ENCODE data around the gene PAFAH1B2.
"Not testable (repeated sequence)": the region's sequence is repeated elsewhere in the genome, so short reads cannot be mapped to it uniquely, and the experiment has no call there.

The PAFAH1B2 gene

DNA sequence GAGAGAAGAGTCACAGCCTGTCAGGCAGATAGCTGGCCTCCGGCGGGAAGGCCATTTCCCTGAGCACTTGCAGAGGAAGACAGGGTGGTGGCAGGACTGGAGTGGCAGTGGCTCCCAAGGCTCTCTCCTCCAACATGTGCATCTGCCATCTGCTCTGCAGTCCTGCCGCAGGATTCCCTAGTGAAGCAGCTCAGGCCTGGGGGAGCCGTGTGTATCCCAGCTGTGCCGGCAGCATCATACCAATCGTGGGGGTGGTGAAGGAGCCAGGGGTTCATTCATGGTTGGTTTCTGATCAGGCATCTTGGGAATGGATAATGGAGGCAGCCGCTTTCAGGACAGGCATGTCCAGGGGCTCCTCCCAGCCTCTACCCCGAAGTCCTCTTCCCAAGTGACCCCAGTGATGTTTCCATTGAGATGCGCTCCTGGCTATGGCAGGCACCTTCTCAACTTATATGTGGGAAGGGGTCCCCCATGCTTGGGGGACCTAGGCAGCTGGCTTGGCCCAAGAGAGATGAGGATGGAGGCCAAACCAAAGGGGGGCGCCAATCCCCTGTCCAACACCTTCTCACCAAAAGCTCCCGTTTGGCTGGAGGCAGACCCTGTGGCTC is 61.2 kb downstream of the PAFAH1B2 start:
- DNase-seq = no peak

DNA sequence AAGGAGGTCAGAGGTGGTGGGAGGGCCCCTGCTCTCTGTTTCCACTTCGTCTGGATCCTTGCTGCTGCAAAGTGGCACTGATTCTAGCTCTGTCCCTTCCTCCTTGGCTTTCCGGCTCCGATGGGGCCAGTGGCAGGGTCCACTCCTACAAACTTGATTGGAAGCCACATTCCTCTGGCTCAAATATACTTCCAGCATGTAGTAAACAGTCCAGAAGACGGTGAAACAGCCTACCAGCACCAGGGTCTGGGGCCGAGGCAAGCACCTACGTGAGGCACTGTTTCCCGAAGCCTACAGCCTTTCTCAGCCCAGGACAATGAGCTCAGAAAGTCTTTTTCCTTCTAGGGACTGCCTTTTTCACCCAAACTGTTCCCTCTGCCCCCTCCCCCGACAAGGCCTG is 62.0 kb downstream of the PAFAH1B2 start:
- not testable (repeated sequence) for DNase-seq

DNA sequence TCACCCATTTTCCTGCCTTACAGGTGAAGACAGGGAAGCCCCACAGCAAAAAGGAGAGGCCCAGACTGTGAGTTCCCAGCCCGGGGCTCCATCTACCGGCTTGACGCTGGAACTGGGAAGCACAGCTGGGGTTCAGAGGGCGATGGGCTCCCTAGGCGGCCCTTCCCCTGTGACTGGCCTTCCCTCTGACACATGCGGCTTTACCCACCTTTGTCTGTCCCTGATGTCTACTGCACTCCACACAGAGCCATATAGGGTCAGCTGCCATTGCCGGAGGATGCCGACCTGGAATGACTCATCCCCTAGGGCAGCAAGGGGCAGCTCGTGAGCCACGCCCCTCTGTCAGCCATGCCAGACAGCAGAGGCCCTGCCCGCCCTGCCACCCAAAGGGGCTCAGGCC is 62.8 kb downstream of the PAFAH1B2 start:
- DNase-seq = not testable (repeated sequence)

DNA sequence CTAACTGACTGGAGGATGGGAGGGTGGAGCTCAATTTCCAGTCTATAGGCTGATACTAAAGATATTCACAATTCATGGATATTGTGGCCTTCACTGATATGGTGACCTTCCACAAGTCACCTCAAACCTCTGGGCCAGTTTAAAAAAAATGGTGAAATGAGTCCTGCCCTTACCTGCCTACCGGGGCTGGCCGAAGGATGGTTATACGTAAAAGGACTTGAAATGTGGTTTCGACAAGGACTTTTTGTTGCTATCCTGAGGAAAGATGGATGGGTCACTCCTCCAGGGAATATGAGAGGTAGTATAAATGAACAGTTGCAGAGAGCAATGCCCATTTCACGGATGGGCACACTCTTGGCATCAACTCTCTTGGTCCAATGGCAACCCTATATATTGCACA is 63.4 kb downstream of the PAFAH1B2 start:
- not testable (repeated sequence) for DNase-seq

DNA sequence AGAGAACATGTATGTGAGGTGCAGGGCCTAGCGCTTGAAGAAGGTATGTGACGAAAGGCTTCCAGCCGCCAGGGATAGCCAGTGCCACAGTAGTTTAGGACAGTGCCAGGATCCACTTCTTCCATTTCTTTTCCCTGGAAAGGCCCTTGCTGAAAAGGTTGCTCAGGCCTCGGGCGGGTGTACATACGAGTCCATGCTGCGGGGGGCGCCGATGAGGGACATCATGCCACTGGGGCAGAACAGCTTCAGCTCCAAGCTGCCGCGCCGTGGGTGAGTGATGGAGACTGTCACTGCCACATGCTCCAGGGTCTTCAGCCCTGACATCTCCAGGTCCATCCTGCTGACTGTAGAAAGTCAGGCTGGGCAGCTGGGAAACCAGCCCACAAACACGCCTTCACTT is 64.6 kb downstream of the PAFAH1B2 start:
- not testable (repeated sequence) for DNase-seq

DNA sequence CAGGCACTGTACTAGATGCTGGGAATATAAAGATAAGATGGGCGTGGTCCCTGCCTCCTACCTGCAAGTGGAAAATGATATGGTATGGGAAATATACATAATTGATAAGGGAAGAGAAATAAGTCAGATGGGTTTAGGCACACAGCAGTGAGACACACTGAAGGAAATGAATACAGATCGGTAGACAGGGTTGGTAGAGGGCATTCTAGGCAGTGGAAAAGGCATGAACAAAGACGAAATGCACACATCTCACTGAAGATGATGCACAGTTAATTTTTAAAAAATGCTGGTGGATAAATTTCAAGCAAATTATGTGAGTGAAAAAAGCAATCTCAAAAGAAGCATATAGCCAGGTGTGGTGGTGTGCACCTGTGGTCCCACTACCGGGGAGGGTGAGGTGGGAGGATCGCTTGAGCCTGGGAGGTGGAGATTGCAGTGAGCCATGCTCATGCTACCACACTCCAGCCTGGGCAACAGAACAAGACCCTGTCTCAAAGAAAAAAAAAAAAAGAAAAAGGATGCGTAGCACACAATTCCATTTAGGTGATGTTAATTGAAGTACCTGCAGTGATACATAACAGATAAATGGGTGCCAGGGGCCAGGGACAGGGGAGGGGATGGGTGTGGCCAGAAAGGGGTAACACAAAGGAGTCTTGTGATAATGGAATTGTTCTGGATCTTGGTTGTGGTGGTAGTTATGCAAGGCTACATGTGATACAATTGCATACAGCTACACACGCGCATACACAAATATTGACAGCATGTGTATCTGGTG is 65.5 kb downstream of the PAFAH1B2 start:
- DNase-seq = not testable (repeated sequence)

DNA sequence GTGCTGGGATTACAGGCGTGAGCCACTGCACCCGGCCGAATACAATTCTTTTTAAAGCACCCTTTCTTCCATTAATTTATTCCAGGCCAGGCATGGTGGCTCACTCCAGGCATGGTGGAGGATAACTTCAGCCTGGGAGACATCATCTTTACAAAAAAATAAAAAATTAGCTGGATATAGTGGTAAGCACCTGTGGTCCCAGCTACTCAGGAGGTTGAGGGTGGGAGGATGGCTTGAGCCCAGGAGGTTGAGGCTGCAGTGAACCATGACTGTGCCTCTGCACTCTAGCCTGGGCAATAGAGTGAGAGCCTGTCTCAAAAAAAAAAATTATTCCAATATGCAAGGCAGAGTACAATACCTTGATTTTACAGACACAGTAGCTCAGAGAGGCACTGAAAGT is 66.5 kb downstream of the PAFAH1B2 start:
- no peak for DNase-seq

DNA sequence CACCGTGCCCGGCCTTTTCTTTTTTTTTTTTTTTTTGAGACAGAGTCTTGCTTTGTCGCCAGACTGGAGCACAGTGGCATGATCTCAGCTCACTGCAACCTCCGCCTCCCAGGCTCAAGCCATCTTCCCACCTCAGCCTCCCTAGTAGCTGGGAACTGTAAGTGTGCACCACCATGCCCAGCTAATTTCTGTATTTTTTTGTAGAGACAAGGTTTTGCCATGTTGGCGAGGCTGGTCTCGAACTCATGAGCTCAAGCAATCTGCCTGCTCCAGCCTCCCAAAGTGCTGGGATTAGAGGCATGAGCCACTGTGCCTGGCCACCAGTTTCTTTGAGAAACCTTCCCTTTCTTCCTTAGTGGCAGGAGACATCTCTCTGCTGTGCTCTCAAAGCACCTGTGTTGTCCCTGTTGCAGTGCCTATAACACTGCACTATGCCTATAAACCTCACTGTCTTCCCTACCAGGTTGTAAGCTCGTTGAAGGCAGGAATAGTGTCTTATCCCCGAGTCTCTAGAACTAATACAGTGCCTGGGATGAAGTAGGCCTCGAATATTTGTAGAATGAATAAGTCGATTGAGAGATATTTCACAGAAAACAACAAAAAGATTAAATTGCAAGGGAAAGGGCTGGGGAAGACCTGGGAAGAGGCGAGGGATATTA is 68.7 kb downstream of the PAFAH1B2 start:
- no peak for DNase-seq

DNA sequence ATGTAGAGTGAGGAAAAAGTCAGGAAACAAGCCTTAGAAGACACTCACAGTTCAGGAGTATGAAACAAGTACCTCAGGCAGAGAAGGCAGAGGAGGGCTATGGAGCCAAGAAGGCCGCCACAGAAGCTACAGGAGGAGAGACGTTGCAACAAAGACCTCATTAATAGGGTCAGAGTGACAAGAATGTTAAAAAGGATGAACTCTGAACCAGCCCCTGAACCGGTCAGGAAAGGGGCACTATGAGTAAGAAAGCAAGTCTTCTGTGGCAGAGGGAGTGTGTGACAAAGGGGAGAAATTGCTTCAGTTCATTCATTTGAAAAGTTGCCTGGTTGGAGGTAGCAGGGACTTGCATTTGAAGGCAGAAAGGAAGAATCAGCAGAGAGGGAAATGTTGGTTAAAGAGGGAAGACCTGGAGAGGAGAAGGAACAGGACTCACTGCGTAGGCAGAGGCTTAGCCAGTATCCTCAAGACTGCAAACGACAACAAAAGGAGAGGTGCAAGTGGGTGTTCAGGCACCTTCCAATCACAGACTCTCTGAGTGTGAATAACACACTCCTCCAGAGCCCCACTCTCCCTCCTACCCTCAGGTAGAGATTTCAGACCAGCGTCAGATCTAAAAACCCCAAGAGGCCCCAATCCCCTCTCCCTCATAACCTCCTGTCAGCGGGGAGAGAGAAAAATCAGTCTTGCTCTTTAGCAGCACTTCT is 70.5 kb downstream of the PAFAH1B2 start:
- DNase-seq = no peak

DNA sequence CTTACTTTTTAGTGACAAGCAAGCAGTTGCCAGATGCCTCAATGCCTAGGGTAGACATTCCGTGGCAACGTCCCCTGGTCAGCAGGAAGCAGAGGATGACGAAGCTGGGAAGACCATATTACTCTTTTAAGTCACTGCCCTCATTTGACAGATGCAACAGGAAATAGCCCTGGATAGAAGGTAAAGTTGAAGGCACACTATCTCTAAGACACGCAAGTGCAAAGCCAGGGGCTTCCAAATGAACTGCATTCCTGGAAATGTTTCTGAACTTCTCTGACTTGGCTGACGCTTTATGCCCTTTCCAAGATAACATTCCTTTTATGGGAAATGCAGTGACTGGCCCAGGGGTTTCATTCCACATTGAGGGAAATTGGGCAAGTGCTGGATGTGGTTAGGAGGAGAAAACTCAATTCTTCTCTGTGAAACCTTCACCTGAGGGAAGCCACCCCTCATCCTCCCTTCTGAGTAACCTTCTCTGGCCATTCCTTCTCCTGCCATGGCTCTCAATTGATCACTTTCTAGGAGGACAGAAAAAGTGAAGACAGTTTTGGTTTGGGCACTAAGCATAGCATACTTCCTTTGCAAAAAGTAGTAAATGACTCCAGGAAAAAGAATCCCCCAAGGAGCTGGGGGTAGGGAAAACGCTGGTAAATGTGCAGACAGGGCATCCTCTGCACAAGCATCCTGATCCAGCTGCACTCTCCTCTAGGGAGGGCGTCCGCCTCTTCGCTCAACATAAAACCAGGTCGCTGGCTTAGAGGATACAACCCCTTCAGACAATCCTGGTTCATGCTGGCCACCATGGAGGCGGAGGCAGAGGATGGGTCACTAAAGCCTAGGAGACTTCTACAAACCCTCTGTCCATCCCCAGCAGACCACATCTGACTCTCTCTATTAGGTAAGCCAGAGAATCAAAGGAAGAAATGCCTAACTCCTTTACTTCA is 73.3 kb downstream of the PAFAH1B2 start:
- no peak for DNase-seq

DNA sequence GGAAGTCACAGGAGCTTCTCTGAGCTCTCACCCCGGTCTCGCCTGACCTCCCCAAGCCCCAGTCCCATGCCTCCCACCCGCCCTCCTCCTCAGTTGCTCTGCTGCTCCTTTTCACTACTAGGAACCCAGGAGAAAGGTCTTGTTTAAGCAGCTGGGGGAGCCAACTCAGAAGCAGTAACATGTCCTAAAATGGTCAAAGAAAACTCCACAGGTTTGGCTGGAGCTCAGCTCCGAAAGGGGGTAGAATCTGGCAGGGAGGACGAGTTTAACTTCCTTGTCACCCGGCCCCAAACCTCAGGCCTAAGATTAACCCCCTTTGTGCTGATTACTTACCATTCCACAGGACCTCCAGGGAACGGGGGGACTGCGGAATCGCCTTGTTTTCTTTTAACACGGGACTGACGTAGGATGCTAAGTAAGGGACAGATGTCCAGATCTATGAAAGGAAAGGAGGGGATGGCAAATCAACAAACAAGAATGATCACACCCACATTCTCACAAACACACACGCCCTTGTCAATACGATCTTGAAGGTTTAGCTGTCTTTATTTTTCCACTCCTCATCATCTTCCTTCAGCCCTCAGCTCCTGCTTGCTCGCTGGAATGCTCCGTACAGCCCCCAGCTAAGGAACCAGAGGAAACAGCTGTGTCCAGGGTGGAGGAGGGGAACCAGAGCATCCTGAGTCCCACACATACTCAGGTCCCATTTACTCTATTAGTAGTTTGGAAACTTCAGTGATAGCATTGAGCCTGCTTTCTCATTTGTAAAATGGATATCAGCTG is 74.2 kb downstream of the PAFAH1B2 start:
- no peak for DNase-seq

DNA sequence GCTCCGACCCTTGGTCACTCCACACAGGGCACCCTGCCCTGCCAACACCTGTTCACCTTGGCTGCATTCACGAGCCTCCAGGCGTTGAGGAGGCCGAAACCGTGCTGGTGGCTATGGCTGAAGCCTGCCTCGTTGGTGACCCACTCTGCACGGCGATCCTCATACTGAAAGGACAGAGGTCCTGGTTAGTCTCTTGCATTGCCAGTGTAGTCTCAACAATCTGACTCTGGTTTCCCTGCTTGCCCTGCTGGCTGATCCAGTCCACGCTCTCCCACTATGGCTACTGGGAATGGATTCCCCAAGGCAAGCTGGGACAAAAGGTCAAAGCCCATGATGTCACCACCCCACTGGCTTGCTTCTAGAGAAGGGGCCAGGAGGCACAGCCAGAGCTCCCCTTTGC is 74.9 kb downstream of the PAFAH1B2 start:
- DNase-seq = no peak

DNA sequence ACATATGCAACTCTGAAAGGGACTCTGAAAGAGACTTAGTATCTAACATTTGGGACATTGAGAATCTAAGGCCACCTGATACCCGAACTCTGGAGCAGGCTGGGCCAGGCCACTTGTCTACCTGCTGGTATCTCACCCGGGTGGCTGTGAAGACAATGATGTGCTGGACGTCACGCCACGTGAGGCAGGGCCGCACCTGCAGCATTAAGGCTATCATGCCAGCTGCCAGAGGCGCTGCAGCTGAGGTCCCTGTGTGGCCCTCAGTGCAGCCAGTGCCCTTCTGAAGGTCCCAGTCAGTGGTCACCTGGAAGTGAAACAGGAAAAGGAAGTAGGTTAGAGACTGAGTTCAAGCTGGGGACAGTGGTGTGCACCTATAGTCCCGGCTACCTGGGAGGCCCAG is 75.4 kb downstream of the PAFAH1B2 start:
- no peak for DNase-seq

DNA sequence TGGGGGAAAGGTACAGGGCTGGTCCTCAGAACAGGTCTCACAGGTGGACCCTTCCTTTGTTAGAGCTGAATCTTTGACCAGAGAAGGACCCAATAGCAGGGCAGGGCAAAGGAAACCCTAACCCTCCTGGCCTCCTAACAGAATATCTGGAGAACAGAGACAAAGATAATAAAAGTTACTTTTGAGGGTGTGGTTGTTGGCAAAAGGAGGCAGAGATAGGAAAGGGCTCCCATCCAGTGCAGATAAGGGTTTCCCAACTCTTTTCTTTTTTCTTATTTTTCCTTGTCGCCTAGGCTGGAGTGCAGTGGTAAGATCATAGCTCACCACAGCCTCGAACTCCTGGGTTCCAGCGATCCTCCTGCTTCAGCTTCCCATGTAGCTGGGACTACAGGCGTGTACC is 75.9 kb downstream of the PAFAH1B2 start:
- no peak for DNase-seq

DNA sequence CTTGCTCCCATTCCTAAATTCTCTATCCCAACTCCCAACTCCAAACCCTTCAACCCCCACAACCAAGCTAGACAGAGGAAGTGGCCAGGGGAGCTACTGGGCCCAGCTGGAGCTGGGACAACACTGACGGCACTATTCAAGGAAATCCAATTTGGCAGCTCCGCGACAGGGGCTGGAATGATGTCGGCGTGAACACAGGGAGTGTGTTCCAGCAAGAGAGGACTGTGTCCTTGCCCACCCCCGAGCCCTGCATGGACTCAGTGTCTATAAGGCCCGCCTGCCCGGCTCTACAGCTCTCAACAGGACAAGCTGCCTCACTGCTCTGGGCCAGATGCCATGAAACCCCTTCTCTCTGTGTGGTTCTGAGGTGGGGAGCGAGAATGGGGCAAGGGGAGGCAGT is 76.5 kb downstream of the PAFAH1B2 start:
- DNase-seq = no peak

DNA sequence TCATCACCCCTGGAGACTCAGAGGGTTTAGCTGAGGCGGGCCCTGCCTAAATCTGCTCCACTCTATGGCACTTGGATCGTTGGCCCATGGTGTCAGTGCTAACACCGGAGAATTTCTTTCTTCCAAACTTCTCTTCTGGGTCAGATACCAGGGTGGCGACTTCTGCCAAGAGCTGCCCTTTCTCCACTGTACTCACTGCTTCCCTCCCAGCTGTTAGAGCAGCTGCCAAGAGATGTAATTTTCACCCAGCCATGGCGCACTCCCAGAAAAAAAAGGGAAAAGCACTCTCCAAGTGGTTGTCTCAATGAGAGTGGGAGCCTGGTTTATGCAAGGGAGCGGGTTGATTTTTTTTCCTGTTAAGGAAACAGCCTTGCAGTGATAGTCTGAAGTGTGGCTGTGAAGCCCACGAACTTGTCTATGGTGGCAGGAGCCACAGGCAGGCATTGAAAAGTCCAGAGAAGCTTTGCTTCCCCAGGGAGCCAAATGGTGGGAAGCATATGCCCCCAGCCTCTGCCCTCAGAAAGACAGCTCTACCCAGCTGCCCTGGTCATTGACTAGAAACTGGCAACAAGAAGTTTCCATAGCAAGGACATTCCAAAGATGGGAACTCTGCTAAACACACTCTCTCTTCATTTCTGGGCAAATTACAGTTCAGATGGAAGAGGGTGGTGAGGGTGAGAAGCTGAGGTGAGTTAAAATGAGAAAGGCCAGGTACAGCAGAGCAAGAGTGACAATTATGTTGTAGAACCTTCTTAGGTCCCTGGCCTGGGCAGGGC is 77.1 kb downstream of the PAFAH1B2 start:
- DNase-seq = no peak

DNA sequence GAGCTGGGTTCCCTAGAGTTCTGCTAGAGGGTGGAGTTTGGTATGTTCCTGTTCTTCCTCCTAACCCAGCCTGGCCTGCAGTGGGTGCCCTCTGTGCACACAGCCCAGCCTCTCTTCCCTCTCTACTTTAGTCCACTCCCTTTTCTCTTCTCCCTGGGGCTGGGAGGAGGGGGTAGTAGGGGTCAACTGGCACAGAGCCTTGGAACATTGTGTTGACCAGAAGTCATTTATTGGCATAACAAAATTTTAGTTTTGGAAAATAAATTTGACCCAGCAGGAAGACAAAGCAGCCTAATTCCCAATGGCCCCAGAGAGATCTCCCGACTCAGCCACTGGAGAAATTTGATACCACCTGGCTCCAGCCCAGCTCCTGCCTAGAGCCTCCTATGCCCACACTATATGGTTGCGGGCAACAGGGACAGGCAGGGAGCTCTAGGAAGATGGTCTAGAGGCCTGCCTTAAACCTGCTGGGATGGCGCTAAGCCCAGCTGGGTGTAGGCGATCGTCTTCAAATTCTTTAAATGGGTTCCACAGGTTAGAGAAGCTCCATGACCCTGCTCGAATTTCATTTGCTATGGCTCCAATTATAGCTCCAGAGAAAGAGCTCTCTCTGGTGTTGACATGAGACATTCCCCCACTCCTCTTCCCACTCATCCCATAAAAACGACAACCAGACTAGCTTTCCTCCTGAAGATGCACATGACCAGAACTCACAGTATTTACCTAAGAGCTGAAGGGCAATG is 77.9 kb downstream of the PAFAH1B2 start:
- DNase-seq = no peak

DNA sequence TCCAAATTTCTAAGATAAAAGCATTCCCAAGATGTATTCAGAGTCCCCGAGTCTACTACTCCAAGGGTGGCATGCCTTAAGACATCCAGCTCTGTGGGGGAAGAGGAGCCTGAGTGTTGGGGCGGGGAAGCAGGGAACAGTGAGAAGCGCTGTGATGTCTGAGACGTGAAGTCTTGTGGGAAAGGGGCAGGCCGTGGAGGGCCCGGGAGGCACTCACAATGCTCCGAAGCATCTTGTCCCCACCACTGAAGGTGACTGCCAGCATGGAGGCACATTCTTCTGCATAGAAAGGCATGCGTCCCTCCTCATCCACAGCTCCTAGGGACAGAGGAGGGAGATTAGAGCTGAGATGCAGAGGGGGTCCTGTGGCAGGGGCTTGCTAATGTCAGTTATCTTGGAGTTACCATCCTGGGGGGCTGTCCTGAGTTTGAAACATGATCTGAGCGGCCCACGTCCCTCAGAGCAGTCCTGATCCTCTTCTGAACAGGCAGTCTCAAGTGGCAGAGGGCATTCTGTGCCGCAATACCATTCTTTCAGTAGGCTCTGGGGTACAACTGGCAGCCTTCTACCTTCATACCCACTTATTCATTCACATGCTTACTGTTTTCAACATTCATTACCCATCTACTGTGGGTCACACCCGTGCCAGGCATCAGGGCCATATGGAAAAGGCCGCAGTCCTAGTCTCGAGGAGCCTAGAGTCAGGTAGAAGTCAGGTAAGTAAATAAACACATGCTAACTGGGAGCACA is 79.1 kb downstream of the PAFAH1B2 start:
- DNase-seq = no peak

Data from central memory CD4-positive, alpha-beta T cell (primary cell).